Raji (cell line): ENCODE results near the gene EXOC8.

Experiments
- POLR2A ChIP-seq: IDR thresholded peaks from 2 replicates; pipeline ENCODE4 v1.6.1; 2011; ENCODE audit warnings: low read depth, low read length, control low read depth; ENCODE audit not compliant: insufficient read depth

Gene EXOC8

GRCh38 chr1:231337472-231338269, at the start of gene EXOC8:
EXOC8 (minus strand) TSS chr1:231337852; CDS start chr1:231337745, 107 bp downstream.
- TF ChIP-seq POLR2A = peak; percentile 78

GRCh38 chr1:231386466-231386865, 48.8 kb upstream of the EXOC8 start:
- no peak for TF ChIP-seq POLR2A

DNA sequence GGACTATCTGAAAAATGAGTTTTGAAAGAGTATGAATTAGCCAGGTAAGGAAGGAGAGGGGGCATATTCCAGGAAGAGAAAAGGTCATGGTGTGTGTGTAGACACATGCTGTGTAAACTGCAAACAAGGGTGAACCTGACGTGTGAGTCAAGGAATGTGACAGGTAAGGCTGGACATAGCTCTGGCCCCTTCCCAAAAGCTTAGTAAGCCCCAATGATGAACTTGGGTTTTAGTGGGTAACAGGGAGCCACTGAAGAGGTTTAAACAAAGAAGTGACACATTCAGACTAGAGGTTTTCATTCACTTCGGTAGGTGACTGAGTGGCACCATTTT, 47.7 kb upstream of the EXOC8 start:
- TF ChIP-seq POLR2A = no peak

DNA sequence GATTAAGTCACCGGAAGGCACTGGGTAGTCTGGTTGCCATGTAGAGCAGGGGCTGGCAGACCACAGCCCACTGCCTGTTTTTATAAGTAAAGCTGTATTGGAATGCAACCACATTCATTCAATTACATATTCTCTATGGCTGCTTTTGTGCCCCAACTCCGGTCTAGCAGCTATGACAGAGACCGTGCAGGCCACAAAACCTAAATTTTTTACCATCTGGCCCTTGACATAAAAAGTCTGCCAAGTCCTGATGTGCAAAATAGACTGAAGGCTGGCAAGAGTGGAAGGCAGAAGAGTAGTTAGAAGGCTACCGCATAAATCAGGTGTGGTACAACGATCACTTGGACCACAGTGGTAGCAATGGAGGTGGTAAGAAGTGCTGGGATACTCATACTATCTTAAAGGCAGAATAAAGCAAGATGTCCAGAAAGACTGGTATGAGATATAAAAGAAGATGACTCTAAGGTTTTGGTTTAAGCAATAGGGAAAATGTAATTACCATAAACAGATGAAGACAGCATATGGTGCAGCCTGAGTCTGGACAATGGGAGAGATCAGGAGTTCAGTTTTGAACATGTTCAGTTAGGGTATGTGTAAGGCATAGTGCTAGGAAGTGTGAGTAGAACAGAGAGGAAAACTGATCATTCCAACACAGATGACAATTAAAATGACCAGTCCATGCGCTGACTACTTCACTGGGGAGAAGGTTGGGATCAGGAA, 47.2 kb upstream of the EXOC8 start:
- no peak for TF ChIP-seq POLR2A

DNA sequence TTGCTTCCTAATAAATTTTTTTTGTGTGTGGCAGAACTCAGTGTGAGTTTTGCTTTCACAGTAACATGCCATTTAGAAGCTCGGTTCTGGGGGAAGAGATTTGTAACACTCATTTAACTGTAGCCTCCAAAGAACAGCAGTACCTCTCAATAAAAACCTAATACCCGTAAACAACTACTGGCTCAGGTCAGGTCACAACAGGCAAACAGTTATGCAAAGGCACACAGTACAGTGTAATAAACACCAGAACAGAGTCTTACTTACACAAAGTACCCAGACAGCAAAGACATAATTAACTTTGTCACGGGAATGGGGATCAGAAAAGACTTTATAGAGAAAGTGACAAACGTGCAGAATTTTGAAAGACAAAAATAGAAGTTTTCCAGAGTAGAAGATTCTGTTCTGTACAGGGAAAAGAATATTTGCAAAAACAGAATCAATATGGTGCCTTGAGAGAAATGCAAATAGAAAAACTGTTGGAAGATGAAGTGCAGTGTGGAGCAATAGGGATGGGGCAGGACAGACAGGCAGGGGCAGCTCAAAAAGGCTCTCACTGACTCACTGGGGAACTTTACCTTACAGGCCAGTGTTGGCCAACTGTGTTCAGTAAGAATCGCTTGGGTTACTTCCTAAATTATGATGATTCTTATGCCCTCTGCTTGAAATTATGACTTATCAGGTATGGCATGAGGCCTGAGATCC, 45.7 kb upstream of the EXOC8 start:
- TF ChIP-seq POLR2A = no peak

DNA sequence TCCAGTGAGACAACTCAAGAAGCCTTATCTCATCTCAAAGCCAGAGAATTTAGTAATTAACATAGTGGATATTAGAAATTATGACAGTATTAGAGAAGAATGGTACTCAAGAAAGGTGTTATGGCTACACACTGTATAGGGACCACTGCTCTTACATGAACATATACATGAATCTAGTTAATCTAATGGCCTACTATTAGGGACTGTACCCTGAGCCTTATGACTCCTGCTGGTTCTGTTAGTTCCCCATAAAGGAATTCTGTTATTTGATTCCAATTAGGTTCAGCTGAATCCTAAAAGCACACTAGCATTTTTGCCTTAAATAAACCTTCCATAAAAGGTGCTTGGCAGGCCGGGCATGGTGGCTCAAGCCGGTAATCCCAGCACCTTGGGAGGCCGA, 44.8 kb upstream of the EXOC8 start:
- TF ChIP-seq POLR2A = no peak

- TF ChIP-seq POLR2A = no peak
These were observed 44.1 kb upstream of the EXOC8 start for GRCh38 chr1:231381729-231382128.

GRCh38 chr1:231376875-231377549, 39.4 kb upstream of the EXOC8 start:
- no peak for TF ChIP-seq POLR2A

DNA sequence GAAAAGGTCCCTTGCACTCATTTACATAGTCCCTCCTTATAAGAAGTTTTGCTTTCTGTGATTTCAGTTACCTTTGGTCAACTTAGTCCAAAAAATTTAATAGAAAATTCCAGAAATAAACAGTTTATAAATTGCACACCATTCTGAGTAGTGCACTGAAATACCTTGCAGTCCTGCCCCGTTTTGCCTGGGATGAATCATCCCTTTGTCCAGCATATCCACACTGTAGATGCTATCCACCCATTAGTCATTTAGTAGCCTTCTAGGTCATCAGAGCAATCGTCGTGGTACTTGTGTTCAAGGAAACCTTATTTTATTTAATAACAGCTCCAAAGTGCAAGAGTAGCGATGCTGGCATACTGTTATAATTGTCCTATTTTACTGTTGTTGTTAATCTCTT, 38.4 kb upstream of the EXOC8 start:
- TF ChIP-seq POLR2A = no peak

- no peak for TF ChIP-seq POLR2A
These were observed 36.7 kb upstream of the EXOC8 start for GRCh38 chr1:231374394-231374793.

- TF ChIP-seq POLR2A = no peak
These were observed 34.8 kb upstream of the EXOC8 start for GRCh38 chr1:231372501-231372900.

GRCh38 chr1:231369282-231369681, 31.6 kb upstream of the EXOC8 start:
- no peak for TF ChIP-seq POLR2A

- TF ChIP-seq POLR2A = no peak
These were observed 26.5 kb upstream of the EXOC8 start for GRCh38 chr1:231364192-231364591.

GRCh38 chr1:231363624-231364023, 26.0 kb upstream of the EXOC8 start:
- no peak for TF ChIP-seq POLR2A

GRCh38 chr1:231362325-231362724, 24.7 kb upstream of the EXOC8 start:
- no peak for TF ChIP-seq POLR2A

DNA sequence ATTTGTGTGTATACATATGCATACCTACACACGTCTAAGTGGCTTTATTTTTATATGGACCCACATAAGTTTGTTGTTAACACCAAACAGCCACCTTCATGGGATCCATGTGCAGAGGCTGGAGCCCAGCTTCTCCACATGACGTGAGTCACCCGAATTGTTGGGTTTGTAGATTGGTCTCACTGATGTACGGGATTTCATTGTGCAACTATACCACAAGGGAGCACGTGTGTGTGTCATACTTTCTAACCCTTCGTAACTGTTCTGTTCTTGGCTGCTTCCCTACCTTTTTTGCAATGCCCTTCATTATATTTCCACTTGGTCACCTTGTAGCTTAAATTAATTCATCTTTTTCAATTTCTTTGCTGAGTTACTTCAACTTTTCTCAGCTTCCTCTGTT, 21.5 kb upstream of the EXOC8 start:
- TF ChIP-seq POLR2A = no peak

DNA sequence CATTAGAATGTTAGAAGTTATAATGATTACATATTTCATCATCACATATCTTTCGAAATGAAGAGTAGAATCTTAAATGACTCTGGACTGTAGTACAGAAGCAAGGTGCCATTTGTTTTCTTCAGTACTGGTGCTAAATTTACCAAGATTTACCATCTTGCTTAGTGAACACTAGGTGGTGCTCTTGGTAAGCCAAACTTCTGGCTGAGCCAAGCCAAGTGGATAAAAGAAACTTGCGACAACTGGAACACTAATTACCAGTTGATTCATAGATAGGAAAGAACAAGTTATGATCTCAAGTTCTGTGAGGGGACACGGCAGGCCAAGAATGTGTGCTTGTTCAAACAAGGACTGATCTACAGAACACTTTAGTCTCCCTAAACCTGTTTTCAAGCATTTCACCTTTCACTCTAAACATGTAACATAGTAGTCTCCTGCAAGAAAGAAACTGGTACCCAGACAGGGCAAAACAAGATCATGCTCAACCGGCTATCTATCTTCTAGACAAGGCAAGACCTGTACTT, 20.2 kb upstream of the EXOC8 start:
- TF ChIP-seq POLR2A = no peak
